K562 (cell line): ENCODE data around the gene ARID4B. TPM values are rescaled to one million over a fixed set of nuclear protein-coding genes. Genes with fewer than 3 reads are reported as not detected.

ENCODE experiments used
- DMBX1 ChIP-seq: fragments of 250-450 bp; sonication (Bioruptor Pico); IDR thresholded peaks from 2 replicates; pipeline ENCODE4 v1.8.0; 2022; ENCODE audit warnings: inconsistent platforms, mild to moderate bottlenecking, moderate library complexity, borderline replicate concordance
- HDAC8 ChIP-seq: fragments of 450-650 bp; IDR thresholded peaks from 2 replicates; pipeline ENCODE4 v1.6.1; 2016; ENCODE audit warnings: mild to moderate bottlenecking, missing genetic modification characterization, moderate library complexity, missing compliant biosample characterization
- KAT7 ChIP-seq: sonication (generic); formaldehyde crosslinking; IDR thresholded peaks from 2 replicates; pipeline ENCODE4 v1.8.0; 2022; ENCODE audit warnings: missing genetic modification reagents, mild to moderate bottlenecking, borderline replicate concordance
- MAZ ChIP-seq, 2 experiments: fragments of 450-650 bp in 1 of 2; sonication (generic) in 1 of 2; formaldehyde crosslinking; IDR thresholded peaks in 1 of 2; conservative IDR thresholded peaks in 1 of 2; 2 replicates each; pipeline versions ENCODE4 v1.4.0 to v1.5.0; 2020; ENCODE audit warnings: mild to moderate bottlenecking in 1 of 2, missing genetic modification reagents in 1 of 2
- THAP12 ChIP-seq: fragments of 250-450 bp; sonication (Bioruptor Pico); IDR thresholded peaks from 2 replicates; pipeline ENCODE4 v1.9.0; 2021; ENCODE audit warnings: mild to moderate bottlenecking, inconsistent platforms
- ZFP36 ChIP-seq: fragments of 150-350 bp; IDR thresholded peaks from 2 replicates; pipeline ENCODE4 v1.6.1; 2018; ENCODE audit warnings: low read length, low read depth; ENCODE audit not compliant: partially characterized antibody
- ZNF311 ChIP-seq: fragments of 250-450 bp; sonication (Bioruptor Pico); IDR thresholded peaks from 2 replicates; pipeline ENCODE4 v1.4.0; 2020; ENCODE audit warnings: mild to moderate bottlenecking, moderate library complexity
- ZNF407 ChIP-seq: fragments of 450-650 bp; IDR thresholded peaks from 2 replicates; pipeline ENCODE4 v1.6.1; 2016; ENCODE audit warnings: low read depth
- ZNF583 ChIP-seq: fragments of 250-450 bp; sonication (Bioruptor Pico); IDR thresholded peaks from 2 replicates; pipeline ENCODE4 v1.4.0; 2020
- ZZZ3 ChIP-seq: fragments of 450-650 bp; IDR thresholded peaks from 2 replicates; pipeline ENCODE4 v1.6.1; 2016; ENCODE audit warnings: antibody characterized with exemption, mild to moderate bottlenecking, moderate library complexity
- polyA plus RNA-seq, 8 experiments: library from polyadenylated mRNA; depleted of rRNA in 4 of 8; stranded (reverse) in 5 of 8; unstranded in 3 of 8; fragments of >200 nt; fragmentation: Nextera tagmentation in 2 of 8; fragmentation: Illumina TruSeq in 1 of 8; extraction: Ambion mirVana in 2 of 8; extraction: Trizol in 1 of 8; gene quantifications; 2 replicates each; pipeline versions ENCODE4 v1.2.1 to v1.2.3, GENCODE V29; 2011 to 2014; ENCODE audit warnings: inconsistent platforms in 1 of 8, missing spikeins in 1 of 8
- total RNA-seq, 7 experiments: library from RNA; depleted of rRNA in 6 of 7; stranded (reverse); fragments of >200 nt in 6 of 7; fragmentation: Illumina TruSeq in 2 of 7; extraction: Trizol in 2 of 7; gene quantifications; 2 replicates each; pipeline versions ENCODE4 v1.2.1 to v1.2.3, GENCODE V29; 2011 to 2021; ENCODE audit warnings: low replicate concordance in 1 of 7

The ARID4B gene
- total and polyA plus RNA-seq, 9 of the 15 experiments (the other 6 are each of a cell fraction or from before 2014, with no cell fraction given) = 8.4 to 38.9 (median 18.5) TPM

GRCh38 chr1:235295902-235296350 lies 32.1 kb downstream of the ARID4B start (continued):
- TF ChIP-seq ZNF407 (no peak), ZNF311 (CRISPR knock-in tag) (no peak), ZFP36 (no peak), ZNF583 (no peak), HDAC8 (tag) (no peak), KAT7 (no peak), MAZ (CRISPR knock-in tag; conservative IDR thresholded peaks at IDR 0.05 in 1 of 2, IDR thresholded peaks at IDR 0.05 in 1 of 2) (no peak), THAP12 (CRISPR knock-in tag) (no peak), ZZZ3 (no peak), DMBX1 (no peak)
